B cell (primary cell): ENCODE data around the gene CYGB. TPM values are rescaled to one million over a fixed set of nuclear protein-coding genes. Genes with fewer than 3 reads are reported as not detected.

Source experiments
- ATAC-seq: fragments of 200-7000 bp; cut with Tn5 transposase; one replicate; pipeline ENCODE4 v1.10.0; 2021; ENCODE audit warnings: low read depth, mild to moderate bottlenecking, moderate number of reproducible peaks, moderate library complexity
- CTCF ChIA-PET: fragments of 350-600 bp; sonication (Branson Sonifier 250); formaldehyde crosslinking; loops from one replicate; lab custom pipeline; 2021; ENCODE audit warnings: antibody characterized with exemption, inconsistent platforms; lab: Charles Lee
- POLR2A ChIA-PET: fragments of 350-600 bp; sonication (Branson Sonifier 250); formaldehyde crosslinking; loops from one replicate; lab custom pipeline; 2021; ENCODE audit warnings: antibody characterized with exemption; lab: Charles Lee
- DNase-seq: peaks from one replicate; pipeline ENCODE4 v3.0.0; 2013
- H2AFZ ChIP-seq: 2 replicates; pipeline ENCODE4 v1.6.1; 2012; ENCODE audit warnings: mild to moderate bottlenecking, low read depth, low read length; ENCODE audit not compliant: insufficient read depth, poor library complexity, severe bottlenecking
- H3K27ac ChIP-seq, 2 donors: 1 replicate in 1 of 2; 2 replicates in 1 of 2; pipeline ENCODE4 v1.5.1; 2012 to 2013; ENCODE audit warnings: low read length in 2 of 2, mild to moderate bottlenecking in 2 of 2, moderate library complexity in 1 of 2
- H3K27me3 ChIP-seq, 4 experiments: fragments of 200-600 bp in 1 of 4; sonication (generic) in 1 of 4; replicated peaks in 1 of 4; 1 replicate in 2 of 4; 2 replicates in 2 of 4; pipeline versions ENCODE4 v1.6.1 to v1.7.0; 2013 to 2016; ENCODE audit warnings: low read length in 3 of 4, mild to moderate bottlenecking in 2 of 4, mixed read lengths in 1 of 4, moderate library complexity in 1 of 4; ENCODE audit not compliant: insufficient read depth in 4 of 4, control insufficient read depth in 3 of 4; ENCODE audit errors: control extremely low read depth in 1 of 4
- H3K36me3 ChIP-seq, 2 experiments: replicated peaks in 1 of 2; 1 replicate in 1 of 2; 2 replicates in 1 of 2; pipeline versions ENCODE4 v1.6.1 to v1.7.1; 2013; ENCODE audit warnings: low read length in 1 of 2; ENCODE audit not compliant: insufficient read depth in 2 of 2, control insufficient read depth in 1 of 2; ENCODE audit errors: control extremely low read depth in 1 of 2, extremely low read depth in 1 of 2
- H3K4me1 ChIP-seq, 2 donors: fragments of 200-600 bp in 1 of 2; sonication (generic) in 1 of 2; 1 replicate in 1 of 2; 2 replicates in 1 of 2; pipeline versions ENCODE4 v1.5.1 to v1.6.1; 2013 to 2017; ENCODE audit warnings: low read length in 2 of 2; ENCODE audit not compliant: control insufficient read depth in 2 of 2, insufficient read depth in 2 of 2
- H3K4me2 ChIP-seq: replicated peaks from 2 replicates; pipeline ENCODE3; 2012; ENCODE audit warnings: mild to moderate bottlenecking, low read depth, low read length; ENCODE audit not compliant: poor library complexity, severe bottlenecking
- H3K4me3 ChIP-seq, 5 experiments: fragments of 200-600 bp in 1 of 5; sonication (generic) in 1 of 5; 1 replicate in 3 of 5; 2 replicates in 2 of 5; pipeline versions ENCODE4 v1.5.1 to v1.7.0; 2011 to 2016; ENCODE audit warnings: low read length in 4 of 5, mild to moderate bottlenecking in 4 of 5, low read depth in 2 of 5, control low read depth in 1 of 5, moderate library complexity in 1 of 5; ENCODE audit not compliant: insufficient read depth in 1 of 5; ENCODE audit errors: control extremely low read depth in 1 of 5, extremely low read depth in 1 of 5
- H3K79me2 ChIP-seq: fragments of 200-600 bp; sonication (generic); one replicate; pipeline ENCODE4 v1.6.0; 2016; ENCODE audit warnings: low read length; ENCODE audit not compliant: control insufficient read depth, insufficient read depth
- H3K9ac ChIP-seq: fragments of 200-600 bp; sonication (generic); 2 replicates; pipeline ENCODE4 v1.6.1; 2017; ENCODE audit warnings: mild to moderate bottlenecking, low read length, moderate library complexity
- H3K9me3 ChIP-seq, 3 donors: one replicate each; pipeline versions ENCODE4 v1.6.1 to v1.7.1; 2013; ENCODE audit warnings: low read length in 2 of 3; ENCODE audit not compliant: control insufficient read depth in 2 of 3, insufficient read depth in 1 of 3; ENCODE audit errors: control extremely low read depth in 1 of 3
- H4K20me1 ChIP-seq: 2 replicates; pipeline ENCODE4 v1.6.0; 2012; ENCODE audit warnings: mild to moderate bottlenecking, low read length; ENCODE audit not compliant: insufficient read depth, control insufficient read depth, poor library complexity, severe bottlenecking
- H3K27ac Mint-ChIP-seq: one replicate; pipeline ENCODE4 v1.8.0; 2021; ENCODE audit warnings: mixed read lengths
- H3K27me3 Mint-ChIP-seq: one replicate; pipeline ENCODE4 v1.8.0; 2021; ENCODE audit warnings: mixed read lengths
- H3K4me1 Mint-ChIP-seq: one replicate; pipeline ENCODE4 v1.8.0; 2021; ENCODE audit warnings: mixed read lengths
- H3K4me3 Mint-ChIP-seq: one replicate; pipeline ENCODE4 v1.8.0; 2021; ENCODE audit warnings: mixed read lengths
- H3K9me3 Mint-ChIP-seq: one replicate; pipeline ENCODE4 v1.8.0; 2022; ENCODE audit warnings: mixed read lengths; ENCODE audit not compliant: insufficient read depth
- EZH2 ChIP-seq: IDR thresholded peaks from 2 replicates; pipeline ENCODE4 v1.6.1; 2012; ENCODE audit warnings: borderline replicate concordance, low read depth, mild to moderate bottlenecking, moderate library complexity, low read length; ENCODE audit not compliant: insufficient read depth, poor library complexity, severe bottlenecking
- WGBS: methylation state at CpG from one replicate; pipeline ENCODE4 v1.1.5; 2013; ENCODE audit warnings: missing lambda C conversion rate; ENCODE audit not compliant: insufficient coverage; 5-methylcytosine and 5-hydroxymethylcytosine counted together
- intact Hi-C: fragments of 100-400 bp; cut with micrococcal nuclease; formaldehyde crosslinking; loops from one replicate; pipeline ENCODE4 v1.10.0; 2022
- polyA plus RNA-seq: library from polyadenylated mRNA; depleted of rRNA; stranded (reverse); fragments of >200 nt; gene quantifications from 2 replicates; pipeline ENCODE4 v1.2.3, GENCODE V29; 2012
- total RNA-seq, 2 donors: library from RNA; stranded (reverse); fragments of 120-200 nt in 1 of 2; gene quantifications; 1 replicate in 1 of 2; 2 replicates in 1 of 2; pipeline versions ENCODE4 v1.2.3 to v1.2.4, GENCODE V29; 2013 to 2022
- TF ChIP-seq, protein P1 (sequence below): fragments of 200-600 bp; IDR thresholded peaks from one replicate; pipeline ENCODE4 v1.8.0; 2022; ENCODE audit warnings: antibody characterized with exemption, mild to moderate bottlenecking

CYGB gene
- total and polyA plus RNA-seq, 2 donors (not counting 1 experiment from before 2014, with no cell fraction given): 0.42 to 2.7 TPM

GRCh38 chr17:76567634-76568432 lies 30.3 kb upstream of the CYGB start:
- peak; percentile 82 for ATAC-seq
- peaks cover 0 to 17% of the 10 kb centered on the region in 2 experiments for H3K36me3 ChIP-seq
- H3K4me2 ChIP-seq: peak overlapping the region; percentile 17
- peak overlapping the region; percentile 41 for H3K4me3 Mint-ChIP-seq
- ChIA-PET CTCF (interaction anchor here (0.6 to 3.0 kb wide), 8 partner anchors 10 to 322 kb away, joined by 3 to 19 read pairs (median 6); partner anchors contain the start of gene ST6GALNAC2), POLR2A (interaction anchor here (0.6 to 1.1 kb wide), 4 partner anchors 10 to 143 kb away, joined by 3 read pairs; no protein-coding TSS in a partner anchor)
- peaks cover 23% of the 10 kb centered on the region for H4K20me1 ChIP-seq
- TF ChIP-seq, protein P1, sequence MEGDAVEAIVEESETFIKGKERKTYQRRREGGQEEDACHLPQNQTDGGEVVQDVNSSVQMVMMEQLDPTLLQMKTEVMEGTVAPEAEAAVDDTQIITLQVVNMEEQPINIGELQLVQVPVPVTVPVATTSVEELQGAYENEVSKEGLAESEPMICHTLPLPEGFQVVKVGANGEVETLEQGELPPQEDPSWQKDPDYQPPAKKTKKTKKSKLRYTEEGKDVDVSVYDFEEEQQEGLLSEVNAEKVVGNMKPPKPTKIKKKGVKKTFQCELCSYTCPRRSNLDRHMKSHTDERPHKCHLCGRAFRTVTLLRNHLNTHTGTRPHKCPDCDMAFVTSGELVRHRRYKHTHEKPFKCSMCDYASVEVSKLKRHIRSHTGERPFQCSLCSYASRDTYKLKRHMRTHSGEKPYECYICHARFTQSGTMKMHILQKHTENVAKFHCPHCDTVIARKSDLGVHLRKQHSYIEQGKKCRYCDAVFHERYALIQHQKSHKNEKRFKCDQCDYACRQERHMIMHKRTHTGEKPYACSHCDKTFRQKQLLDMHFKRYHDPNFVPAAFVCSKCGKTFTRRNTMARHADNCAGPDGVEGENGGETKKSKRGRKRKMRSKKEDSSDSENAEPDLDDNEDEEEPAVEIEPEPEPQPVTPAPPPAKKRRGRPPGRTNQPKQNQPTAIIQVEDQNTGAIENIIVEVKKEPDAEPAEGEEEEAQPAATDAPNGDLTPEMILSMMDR: no peak
- TF ChIP-seq EZH2: no peak
- no peaks in the 10 kb centered on the region for H3K27me3 ChIP-seq
- no peaks in the 10 kb centered on the region for H3K9me3 ChIP-seq
- H3K27ac ChIP-seq: peak overlapping the region; percentile 31 to 56
- H3K27ac Mint-ChIP-seq: peak overlapping the region; percentile 88
- peaks cover 19 to 21% of the 10 kb centered on the region in 2 donors for H3K4me1 ChIP-seq
- no peaks in the 10 kb centered on the region for H3K79me2 ChIP-seq
- H3K9me3 Mint-ChIP-seq: no peaks in the 10 kb centered on the region
- peaks cover 29% of the 10 kb centered on the region for H3K4me1 Mint-ChIP-seq
- intact Hi-C loops: no loop called here
- peak; percentile 71 for DNase-seq
- H3K9ac ChIP-seq: no peak overlapping the region
- no peak overlapping the region for H2AFZ ChIP-seq
- WGBS: 44% methylated on average over 8 of the region's 14 CpGs
- no peaks in the 10 kb centered on the region for H3K27me3 Mint-ChIP-seq
- no peak overlapping the region for H3K4me3 ChIP-seq

- Histone ChIP-seq H3K27me3 (no peaks in the 10 kb centered on the region), H4K20me1 (peaks cover 23% of the 10 kb centered on the region), H3K9me3 (no peaks in the 10 kb centered on the region), H3K4me2 (no peak overlapping the region), H3K9ac (no peak overlapping the region), H3K36me3 (peaks cover 0 to 23% of the 10 kb centered on the region in 2 experiments), H3K4me1 (peaks cover 19 to 21% of the 10 kb centered on the region in 2 donors), H3K27ac (peak overlapping the region in 1 of 2 donors; percentile 56), H3K79me2 (no peaks in the 10 kb centered on the region), H2AFZ (no peak overlapping the region), H3K4me3 (no peak overlapping the region)
- DNase-seq: no peak
- TF ChIP-seq, protein P1: no peak
- no peak for TF ChIP-seq EZH2
- intact Hi-C loops: no loop called here
- WGBS: 90% methylated on average over 5 of the region's 5 CpGs
- H3K27me3 Mint-ChIP-seq: no peaks in the 10 kb centered on the region
- POLR2A ChIA-PET: interaction anchor here (0.6 to 1.1 kb wide), 5 partner anchors 10 to 1476 kb away, joined by 3 to 4 read pairs (median 3); no protein-coding TSS in a partner anchor
- peaks cover 32% of the 10 kb centered on the region for H3K4me1 Mint-ChIP-seq
- H3K4me3 Mint-ChIP-seq: no peak overlapping the region
- no peak for ATAC-seq
- no peak overlapping the region for H3K27ac Mint-ChIP-seq
- CTCF ChIA-PET: interaction anchor here (0.6 to 3.0 kb wide), 9 partner anchors 9 to 321 kb away, joined by 3 to 19 read pairs (median 4); partner anchors contain the start of gene ST6GALNAC2
- no peaks in the 10 kb centered on the region for H3K9me3 Mint-ChIP-seq
Observed at GRCh38 chr17:76566988-76567431, 29.5 kb upstream of the CYGB start.
